AG04450 (cell line): ENCODE results near the gene BCOR. TPM values are rescaled to one million over a fixed set of nuclear protein-coding genes. Genes with fewer than 3 reads are reported as not detected.

Experiments used
- CTCF ChIA-PET: fragments of 300-600, 350-600 bp; formaldehyde crosslinking; extraction: SDS; loops from one replicate; lab custom pipeline; 2022; ENCODE audit warnings: antibody characterized with exemption, inconsistent platforms; lab: Charles Lee
- POLR2A ChIA-PET: fragments of 350-600 bp; formaldehyde crosslinking; extraction: SDS; loops from one replicate; lab custom pipeline; 2021; ENCODE audit warnings: antibody characterized with exemption, inconsistent platforms; lab: Yijun Ruan, JAX
- DNase-seq: peaks from one replicate; pipeline ENCODE4 v3.0.0-alpha.2; 2011; ENCODE audit warnings: low read depth, low spot score
- H3K27ac ChIP-seq: one replicate; pipeline ENCODE4 v1.5.1; 2012; ENCODE audit warnings: low read depth, low read length, control low read depth
- H3K27me3 ChIP-seq: one replicate; pipeline ENCODE4 v1.6.0; 2012; ENCODE audit warnings: low read length; ENCODE audit not compliant: control insufficient read depth, insufficient read depth
- H3K4me3 ChIP-seq: 2 replicates; pipeline ENCODE4 v1.5.1; 2011; ENCODE audit warnings: mild to moderate bottlenecking, low read depth, low read length, control low read depth
- H3K9me3 ChIP-seq: 2 replicates; pipeline ENCODE4 v1.5.1; 2012; ENCODE audit warnings: low read length; ENCODE audit not compliant: control insufficient read depth, insufficient read depth
- polyA plus RNA-seq: library from polyadenylated mRNA; depleted of rRNA; stranded (reverse); fragments of >200 nt; gene quantifications from 2 replicates; pipeline ENCODE4 v1.2.3, GENCODE V29; 2011
- TF ChIP-seq, protein P1 (sequence below): IDR thresholded peaks from 2 replicates; pipeline ENCODE4 v1.5.1; 2011; ENCODE audit warnings: low read depth, low read length, control low read depth, inconsistent platforms

Gene BCOR
- polyA plus RNA-seq, 1 experiment: 5.4 TPM

DNA sequence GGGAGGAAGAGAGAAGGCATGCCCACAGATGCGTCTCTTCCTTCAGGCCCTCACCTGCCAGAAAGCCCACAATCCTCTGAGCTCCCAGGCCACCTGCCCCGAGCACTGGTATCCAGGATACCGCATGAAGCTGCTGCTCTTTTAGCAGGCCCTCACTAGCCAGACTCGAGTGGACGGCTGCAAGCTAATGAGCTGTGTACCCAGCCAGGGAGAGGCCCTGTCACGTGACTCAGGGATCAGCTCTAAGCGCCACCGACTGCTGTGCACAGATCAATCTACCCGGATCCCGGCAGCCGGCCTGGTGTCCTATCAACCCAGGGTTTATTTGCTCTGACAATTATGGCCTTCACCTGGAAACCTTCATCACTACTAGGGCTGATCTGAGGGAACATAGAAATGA is 39.0 kb downstream of the BCOR start:
- ChIA-PET CTCF (no interaction called here), POLR2A (no interaction called here)
- no peak overlapping the region for H3K27ac ChIP-seq
- no peak overlapping the region for H3K4me3 ChIP-seq
- H3K9me3 ChIP-seq: no peaks in the 10 kb centered on the region; the same call in 1 of the 2 replicates
- TF ChIP-seq, protein P1, sequence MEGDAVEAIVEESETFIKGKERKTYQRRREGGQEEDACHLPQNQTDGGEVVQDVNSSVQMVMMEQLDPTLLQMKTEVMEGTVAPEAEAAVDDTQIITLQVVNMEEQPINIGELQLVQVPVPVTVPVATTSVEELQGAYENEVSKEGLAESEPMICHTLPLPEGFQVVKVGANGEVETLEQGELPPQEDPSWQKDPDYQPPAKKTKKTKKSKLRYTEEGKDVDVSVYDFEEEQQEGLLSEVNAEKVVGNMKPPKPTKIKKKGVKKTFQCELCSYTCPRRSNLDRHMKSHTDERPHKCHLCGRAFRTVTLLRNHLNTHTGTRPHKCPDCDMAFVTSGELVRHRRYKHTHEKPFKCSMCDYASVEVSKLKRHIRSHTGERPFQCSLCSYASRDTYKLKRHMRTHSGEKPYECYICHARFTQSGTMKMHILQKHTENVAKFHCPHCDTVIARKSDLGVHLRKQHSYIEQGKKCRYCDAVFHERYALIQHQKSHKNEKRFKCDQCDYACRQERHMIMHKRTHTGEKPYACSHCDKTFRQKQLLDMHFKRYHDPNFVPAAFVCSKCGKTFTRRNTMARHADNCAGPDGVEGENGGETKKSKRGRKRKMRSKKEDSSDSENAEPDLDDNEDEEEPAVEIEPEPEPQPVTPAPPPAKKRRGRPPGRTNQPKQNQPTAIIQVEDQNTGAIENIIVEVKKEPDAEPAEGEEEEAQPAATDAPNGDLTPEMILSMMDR: no peak
- H3K27me3 ChIP-seq: no peaks in the 10 kb centered on the region
- no peak for DNase-seq

DNA sequence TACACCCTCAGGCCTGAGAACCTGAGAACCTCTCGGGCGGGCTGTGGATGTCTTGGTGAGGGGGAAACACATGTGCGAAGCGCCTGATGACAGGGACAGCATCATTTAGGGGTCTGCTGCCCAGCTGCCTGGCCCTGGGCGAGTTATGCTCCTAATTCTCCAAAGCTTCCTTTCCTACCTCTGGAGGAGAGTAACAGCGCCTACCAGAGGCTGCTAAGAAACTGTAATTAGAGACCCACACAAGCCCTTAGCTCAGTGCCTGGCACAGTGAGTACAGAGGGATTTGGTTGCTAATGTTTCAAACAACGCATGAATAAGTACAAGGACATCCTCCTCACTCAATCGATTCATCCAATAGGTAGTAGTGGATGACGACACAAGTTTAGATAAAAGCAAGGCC is 40.4 kb downstream of the BCOR start:
- Histone ChIP-seq H3K27me3 (no peaks in the 10 kb centered on the region), H3K9me3 (no peaks in the 10 kb centered on the region; the same call in none of the 2 replicates), H3K27ac (no peak overlapping the region), H3K4me3 (no peak overlapping the region)
- ChIA-PET CTCF (no interaction called here), POLR2A (no interaction called here)
- TF ChIP-seq, protein P1: no peak
- DNase-seq: no peak

DNA sequence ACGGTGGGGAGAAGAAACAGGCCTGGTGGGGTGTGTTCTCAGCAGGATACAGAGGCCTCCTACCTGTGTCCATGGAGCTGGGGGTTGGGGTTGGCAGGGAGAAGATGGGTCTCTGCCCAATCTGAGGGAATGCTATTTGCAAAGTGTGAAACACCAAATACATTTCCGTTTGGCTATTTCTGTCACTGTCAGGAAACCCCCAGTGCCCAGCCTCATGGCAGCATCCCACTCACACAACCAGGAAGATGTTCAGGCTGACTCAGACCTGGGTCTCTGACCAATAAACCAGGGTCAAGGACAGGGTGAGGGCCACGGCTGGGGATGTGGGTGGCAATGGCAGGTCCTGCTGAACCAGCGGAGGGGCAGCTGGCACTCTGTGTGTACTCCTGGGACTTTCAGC is 41.3 kb downstream of the BCOR start:
- no peak overlapping the region for H3K27ac ChIP-seq
- no peaks in the 10 kb centered on the region for H3K27me3 ChIP-seq
- TF ChIP-seq, protein P1: no peak
- CTCF ChIA-PET: no interaction called here
- DNase-seq: no peak
- POLR2A ChIA-PET: no interaction called here
- no peak overlapping the region for H3K4me3 ChIP-seq
- no peaks in the 10 kb centered on the region; the same call in none of the 2 replicates for H3K9me3 ChIP-seq

DNA sequence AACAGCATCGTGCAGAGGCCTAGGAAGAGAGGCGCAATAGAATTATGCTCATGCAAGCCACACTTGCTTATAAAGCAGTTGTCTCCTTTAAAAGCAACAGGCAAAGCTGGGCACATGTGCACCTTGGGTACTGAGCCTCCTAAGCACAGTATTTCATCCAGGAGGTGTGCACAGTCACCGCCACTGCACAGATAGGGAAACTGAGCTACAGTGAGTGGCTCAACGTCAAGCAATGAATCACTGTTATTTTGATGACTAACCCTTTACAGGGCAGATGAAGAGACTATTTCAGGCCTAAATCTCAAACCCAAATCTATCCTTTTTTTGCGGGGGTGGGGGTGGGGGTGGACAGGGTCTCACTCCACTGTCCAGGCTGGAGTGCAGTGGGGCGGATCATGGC is 42.3 kb downstream of the BCOR start:
- Histone ChIP-seq H3K27me3 (no peaks in the 10 kb centered on the region), H3K9me3 (peaks cover 4% of the 10 kb centered on the region), H3K27ac (no peak overlapping the region), H3K4me3 (no peak overlapping the region)
- TF ChIP-seq, protein P1: no peak
- ChIA-PET POLR2A (no interaction called here), CTCF (no interaction called here)
- DNase-seq: no peak

DNA sequence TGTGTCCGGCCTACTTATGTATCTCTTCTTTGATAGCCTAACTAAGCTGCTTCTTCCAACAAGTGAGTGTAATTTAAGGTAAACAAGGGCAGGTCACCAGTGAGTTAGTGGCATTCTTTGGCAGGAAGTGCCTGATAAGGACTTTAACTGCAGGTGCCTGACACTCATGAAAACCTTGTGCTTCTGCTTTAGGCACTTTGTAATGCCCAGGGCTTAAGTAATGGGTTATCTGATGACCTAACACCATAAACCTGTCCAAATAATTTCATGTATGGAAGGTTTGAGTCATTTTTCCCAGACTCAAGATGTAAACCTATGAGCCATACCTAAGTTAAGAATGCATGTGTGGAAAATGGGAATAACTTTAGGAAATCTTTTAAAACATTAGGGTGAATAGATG is 43.0 kb downstream of the BCOR start:
- H3K4me3 ChIP-seq: no peak overlapping the region
- peaks cover 8% of the 10 kb centered on the region for H3K9me3 ChIP-seq
- ChIA-PET POLR2A (no interaction called here), CTCF (no interaction called here)
- TF ChIP-seq, protein P1: no peak
- no peak overlapping the region for H3K27ac ChIP-seq
- DNase-seq: no peak
- no peaks in the 10 kb centered on the region for H3K27me3 ChIP-seq
